ENCODE data around the gene BRMS1. TPM values are rescaled to one million over a fixed set of nuclear protein-coding genes. Genes with fewer than 3 reads are reported as not detected.

BRMS1 gene
- total and polyA plus RNA-seq, 2 donors (not counting 1 experiment from before 2014, with no cell fraction given), result 25.7 to 43.9 TPM

DNA sequence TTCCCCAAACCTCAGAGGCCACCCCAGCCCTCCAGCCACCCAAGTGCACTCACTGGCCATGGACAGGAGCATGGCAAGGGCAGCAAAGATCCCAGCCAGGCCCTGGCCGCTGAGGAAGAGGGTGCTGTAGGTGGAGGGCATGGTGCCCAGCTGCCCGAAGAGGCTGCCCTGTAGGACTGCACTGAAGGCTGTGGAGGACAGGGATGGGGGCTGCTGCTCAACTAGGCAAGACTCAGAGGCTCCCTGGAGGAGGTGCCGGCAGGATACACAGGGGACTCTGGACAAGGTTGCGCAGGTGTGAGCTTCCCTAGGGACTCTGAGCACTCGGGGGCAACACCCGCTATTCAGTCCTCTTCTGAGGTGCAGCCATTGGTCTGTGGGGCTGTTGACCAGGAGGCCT, 23.6 kb upstream of the BRMS1 start:
- no peak for TF ChIP-seq EZH2 (IDR thresholded peaks at IDR 0.05; ENCODE audit: low read length, missing control alignments)
- TF ChIP-seq, protein P1, sequence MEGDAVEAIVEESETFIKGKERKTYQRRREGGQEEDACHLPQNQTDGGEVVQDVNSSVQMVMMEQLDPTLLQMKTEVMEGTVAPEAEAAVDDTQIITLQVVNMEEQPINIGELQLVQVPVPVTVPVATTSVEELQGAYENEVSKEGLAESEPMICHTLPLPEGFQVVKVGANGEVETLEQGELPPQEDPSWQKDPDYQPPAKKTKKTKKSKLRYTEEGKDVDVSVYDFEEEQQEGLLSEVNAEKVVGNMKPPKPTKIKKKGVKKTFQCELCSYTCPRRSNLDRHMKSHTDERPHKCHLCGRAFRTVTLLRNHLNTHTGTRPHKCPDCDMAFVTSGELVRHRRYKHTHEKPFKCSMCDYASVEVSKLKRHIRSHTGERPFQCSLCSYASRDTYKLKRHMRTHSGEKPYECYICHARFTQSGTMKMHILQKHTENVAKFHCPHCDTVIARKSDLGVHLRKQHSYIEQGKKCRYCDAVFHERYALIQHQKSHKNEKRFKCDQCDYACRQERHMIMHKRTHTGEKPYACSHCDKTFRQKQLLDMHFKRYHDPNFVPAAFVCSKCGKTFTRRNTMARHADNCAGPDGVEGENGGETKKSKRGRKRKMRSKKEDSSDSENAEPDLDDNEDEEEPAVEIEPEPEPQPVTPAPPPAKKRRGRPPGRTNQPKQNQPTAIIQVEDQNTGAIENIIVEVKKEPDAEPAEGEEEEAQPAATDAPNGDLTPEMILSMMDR (conservative IDR thresholded peaks at IDR 0.05 in 1 of 2, IDR thresholded peaks at IDR 0.05 in 1 of 2; ENCODE audit: low read depth in 1 of 2, low read length in 2 of 2), result no peak
- H3K27me3 ChIP-seq (ENCODE audit: control insufficient read depth, insufficient read depth, low read length), result peaks cover 17% of the 10 kb centered on the region
- peaks cover 6% of the 10 kb centered on the region for H3K4me1 ChIP-seq (ENCODE audit: control insufficient read depth, extremely low read depth, insufficient read depth, low read length)
- no peak overlapping the region for H2AFZ ChIP-seq (ENCODE audit: low read length)
- no peak overlapping the region for H3K9ac ChIP-seq (ENCODE audit: insufficient read depth, low read length)
- DNase-seq (ENCODE audit: low read depth in 2 of 2), result no peak
- H3K4me2 ChIP-seq (ENCODE audit: extremely low read depth, insufficient read depth, low read length), result no peak overlapping the region
- no peak overlapping the region for H3K4me3 ChIP-seq (replicated peaks in 1 of 4; ENCODE audit: control extremely low read depth in 1 of 4, insufficient read depth in 1 of 4, low read depth in 3 of 4, low read length in 4 of 4)
- H3K36me3 ChIP-seq (ENCODE audit: control insufficient read depth, insufficient read depth, low read length), result no peaks in the 10 kb centered on the region
- H3K79me2 ChIP-seq (ENCODE audit: control insufficient read depth, insufficient read depth, low read length), result no peaks in the 10 kb centered on the region
- H3K27ac ChIP-seq (ENCODE audit: insufficient read depth, low read length), result no peak overlapping the region
- no peaks in the 10 kb centered on the region for H4K20me1 ChIP-seq (ENCODE audit: control insufficient read depth, extremely low read depth, insufficient read depth, low read length)
- H3K9me3 ChIP-seq (ENCODE audit: control insufficient read depth, insufficient read depth, low read depth, low read length), result no peaks in the 10 kb centered on the region

DNA sequence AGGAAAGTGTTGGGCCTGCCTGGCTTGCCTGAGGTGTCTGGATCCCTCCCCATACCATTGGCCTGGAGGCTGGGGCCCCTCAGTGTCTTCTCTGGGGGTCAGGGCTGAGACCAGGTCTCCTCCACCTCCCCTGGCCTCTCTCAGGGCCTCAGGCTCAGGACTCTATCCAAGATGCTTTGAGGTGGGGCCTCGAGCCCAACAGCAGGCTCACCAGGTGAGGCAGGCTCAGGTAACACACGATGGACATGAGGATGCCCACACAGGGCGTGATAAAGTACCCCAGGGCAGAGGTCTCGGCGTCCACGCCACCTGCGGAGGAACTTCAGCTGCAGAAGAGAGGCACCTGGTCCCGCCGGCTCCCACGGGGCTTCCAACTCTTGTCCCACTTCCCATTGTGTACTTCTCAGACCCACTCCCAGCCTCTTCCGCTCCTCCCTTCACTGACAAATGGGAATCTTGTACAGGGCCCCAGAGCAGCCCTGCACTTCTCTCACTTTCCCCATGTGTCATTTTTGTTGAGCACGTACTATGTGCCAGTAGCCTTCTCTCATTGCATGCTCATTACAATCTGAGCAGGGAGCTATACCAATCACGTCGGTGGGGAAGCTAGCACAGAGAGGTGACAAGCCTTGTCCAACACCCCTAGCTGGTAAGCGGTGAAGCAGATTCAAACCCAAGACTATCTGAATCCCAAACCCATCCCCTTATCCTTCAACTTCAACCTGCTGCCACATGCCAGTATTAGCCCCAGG, 22.8 kb upstream of the BRMS1 start:
- DNase-seq (ENCODE audit: low read depth in 2 of 2), result no peak
- H3K4me1 ChIP-seq (ENCODE audit: control insufficient read depth, extremely low read depth, insufficient read depth, low read length), result peaks cover 6% of the 10 kb centered on the region
- no peak overlapping the region for H3K4me2 ChIP-seq (ENCODE audit: extremely low read depth, insufficient read depth, low read length)
- no peaks in the 10 kb centered on the region for H3K36me3 ChIP-seq (ENCODE audit: control insufficient read depth, insufficient read depth, low read length)
- H3K9ac ChIP-seq (ENCODE audit: insufficient read depth, low read length), result no peak overlapping the region
- H3K9me3 ChIP-seq (ENCODE audit: control insufficient read depth, insufficient read depth, low read depth, low read length), result no peaks in the 10 kb centered on the region
- H4K20me1 ChIP-seq (ENCODE audit: control insufficient read depth, extremely low read depth, insufficient read depth, low read length), result no peaks in the 10 kb centered on the region
- no peaks in the 10 kb centered on the region for H3K79me2 ChIP-seq (ENCODE audit: control insufficient read depth, insufficient read depth, low read length)
- H2AFZ ChIP-seq (ENCODE audit: low read length), result no peak overlapping the region
- TF ChIP-seq, protein P1 (conservative IDR thresholded peaks at IDR 0.05 in 1 of 2, IDR thresholded peaks at IDR 0.05 in 1 of 2; ENCODE audit: low read depth in 1 of 2, low read length in 2 of 2), result no peak
- no peak for TF ChIP-seq EZH2 (IDR thresholded peaks at IDR 0.05; ENCODE audit: low read length, missing control alignments)
- no peak overlapping the region for H3K4me3 ChIP-seq (replicated peaks in 1 of 4; ENCODE audit: control extremely low read depth in 1 of 4, insufficient read depth in 1 of 4, low read depth in 3 of 4, low read length in 4 of 4)
- no peak overlapping the region for H3K27ac ChIP-seq (ENCODE audit: insufficient read depth, low read length)
- peaks cover 11% of the 10 kb centered on the region for H3K27me3 ChIP-seq (ENCODE audit: control insufficient read depth, insufficient read depth, low read length)

DNA sequence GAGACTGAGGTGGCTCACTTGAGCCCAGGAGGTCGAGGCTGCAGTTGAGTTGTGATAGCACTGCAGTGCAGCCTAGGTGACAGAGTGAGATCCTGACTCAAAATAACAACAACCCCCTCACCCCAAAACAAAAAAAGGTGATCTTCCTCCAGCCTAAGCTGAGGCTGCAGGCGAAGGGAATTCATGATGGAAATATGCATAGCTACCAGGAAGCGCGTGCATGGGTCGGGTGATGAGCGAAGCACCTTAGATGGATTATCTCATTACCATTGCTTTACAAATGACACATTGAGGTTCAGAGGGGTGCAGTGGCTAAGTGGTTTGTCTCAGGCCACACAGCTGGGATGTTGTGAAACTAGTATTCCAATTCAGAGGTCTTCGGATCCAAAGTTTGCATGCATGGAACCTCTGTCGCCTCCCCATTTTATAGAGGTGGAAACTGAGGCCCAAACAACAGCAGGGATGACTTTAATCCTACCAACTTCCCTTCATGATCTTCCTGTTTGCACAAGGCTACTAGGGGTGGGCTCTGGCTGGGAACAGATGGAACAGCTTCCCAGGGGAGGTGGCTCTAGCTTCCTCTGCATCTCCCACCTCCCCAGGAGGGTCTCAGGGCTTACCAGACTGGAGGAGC, 22.1 kb upstream of the BRMS1 start:
- Histone ChIP-seq H3K79me2 (ENCODE audit: control insufficient read depth, insufficient read depth, low read length) (no peaks in the 10 kb centered on the region), H2AFZ (ENCODE audit: low read length) (no peak overlapping the region), H3K36me3 (ENCODE audit: control insufficient read depth, insufficient read depth, low read length) (no peaks in the 10 kb centered on the region), H3K27me3 (ENCODE audit: control insufficient read depth, insufficient read depth, low read length) (peaks cover 5% of the 10 kb centered on the region), H3K4me3 (replicated peaks in 1 of 4; ENCODE audit: control extremely low read depth in 1 of 4, insufficient read depth in 1 of 4, low read depth in 3 of 4, low read length in 4 of 4) (no peak overlapping the region), H3K4me1 (ENCODE audit: control insufficient read depth, extremely low read depth, insufficient read depth, low read length) (peaks cover 6% of the 10 kb centered on the region), H3K9ac (ENCODE audit: insufficient read depth, low read length) (no peak overlapping the region), H3K27ac (ENCODE audit: insufficient read depth, low read length) (no peak overlapping the region), H3K9me3 (ENCODE audit: control insufficient read depth, insufficient read depth, low read depth, low read length) (no peaks in the 10 kb centered on the region), H4K20me1 (ENCODE audit: control insufficient read depth, extremely low read depth, insufficient read depth, low read length) (no peaks in the 10 kb centered on the region), H3K4me2 (ENCODE audit: extremely low read depth, insufficient read depth, low read length) (no peak overlapping the region)
- no peak for TF ChIP-seq EZH2 (IDR thresholded peaks at IDR 0.05; ENCODE audit: low read length, missing control alignments)
- TF ChIP-seq, protein P1 (conservative IDR thresholded peaks at IDR 0.05 in 1 of 2, IDR thresholded peaks at IDR 0.05 in 1 of 2; ENCODE audit: low read depth in 1 of 2, low read length in 2 of 2), result no peak
- no peak for DNase-seq (ENCODE audit: low read depth in 2 of 2)
